Esophagus mucosa (tissue), 1 donor: Measurements from ENCODE around the gene FHOD3. TPM values are rescaled to one million over a fixed set of nuclear protein-coding genes. Genes with fewer than 3 reads are reported as not detected.
A peak's percentile ranks its signal among the peaks of the same experiment; 100 is the strongest.
"Not testable (repeated sequence)": the region's sequence is repeated elsewhere in the genome, so short reads cannot be mapped to it uniquely, and the experiment has no call there.

Source experiments
- ATAC-seq: fragments of 200-7000 bp; cut with Tn5 transposase; one replicate; pipeline ENCODE4 v1.9.1; 2020
- total RNA-seq: library from RNA; stranded (reverse); gene quantifications from one replicate; pipeline ENCODE4 v1.2.4, GENCODE V29; 2023
- donor health status: DM: yes; HTN: yes; CAD: no.

Gene FHOD3
- total RNA-seq, 1 donor from 2014 or later, result 3.0 TPM

- ATAC-seq, result no peak
Measured at GRCh38 chr18:36760598-36760997, 463.1 kb downstream of the FHOD3 start.

- no peak for ATAC-seq
Measured at GRCh38 chr18:36761186-36761698, 463.7 kb downstream of the FHOD3 start.

- ATAC-seq, result no peak
Measured at GRCh38 chr18:36762074-36762473, 464.6 kb downstream of the FHOD3 start.

- ATAC-seq, result not testable (repeated sequence)
Measured at GRCh38 chr18:36762965-36763364, 465.5 kb downstream of the FHOD3 start.

- ATAC-seq, result no peak
Measured at GRCh38 chr18:36766836-36767235, 469.3 kb downstream of the FHOD3 start.

GRCh38 chr18:36769172-36769571, 471.7 kb downstream of the FHOD3 start:
- ATAC-seq, result peak; percentile 52

- ATAC-seq, result no peak
Measured at GRCh38 chr18:36769611-36770314, 472.2 kb downstream of the FHOD3 start.

- no peak for ATAC-seq
Measured at GRCh38 chr18:36770315-36770946, 472.9 kb downstream of the FHOD3 start.

GRCh38 chr18:36771245-36771644, 473.7 kb downstream of the FHOD3 start:
- ATAC-seq, result no peak

- ATAC-seq, result no peak
Measured at GRCh38 chr18:36772241-36772723, 474.8 kb downstream of the FHOD3 start.

GRCh38 chr18:36775396-36775795, 477.9 kb downstream of the FHOD3 start:
- ATAC-seq, result no peak

- ATAC-seq, result no peak
Measured at GRCh38 chr18:36776650-36777049, 479.1 kb downstream of the FHOD3 start.

GRCh38 chr18:36777566-36777965, 480.1 kb downstream of the FHOD3 start:
- no peak for ATAC-seq

GRCh38 chr18:36780748-36781147, 483.2 kb downstream of the FHOD3 start:
- ATAC-seq, result no peak

GRCh38 chr18:36782710-36783109, 485.2 kb downstream of the FHOD3 start:
- no peak for ATAC-seq

- ATAC-seq, result no peak
Measured at GRCh38 chr18:36783792-36784191, 486.3 kb downstream of the FHOD3 start.

- ATAC-seq, result no peak
Measured at GRCh38 chr18:36786686-36787085, 489.2 kb downstream of the FHOD3 start.

GRCh38 chr18:36792634-36793283, 495.2 kb downstream of the FHOD3 start:
- ATAC-seq, result no peak

- no peak for ATAC-seq
Measured at GRCh38 chr18:36798738-36799473, 501.4 kb downstream of the FHOD3 start.

- no peak for ATAC-seq
Measured at GRCh38 chr18:36805105-36805504, 507.6 kb downstream of the FHOD3 start.

- ATAC-seq, result no peak
Measured at GRCh38 chr18:36808681-36809080, 511.2 kb downstream of the FHOD3 start.

GRCh38 chr18:36809590-36810381, 512.3 kb downstream of the FHOD3 start:
- ATAC-seq, result peak; percentile 87
